ENCODE results near the gene DLG2.

Gene DLG2

GRCh38 chr11:84524422-84525051, 1102.6 kb downstream of the DLG2 start:
- no peak for DNase-seq

GRCh38 chr11:84522331-84522730, 1104.8 kb downstream of the DLG2 start:
- DNase-seq = no peak

- no peak for DNase-seq
These were observed 1108.4 kb downstream of the DLG2 start for GRCh38 chr11:84518631-84519183.

- no peak for DNase-seq
These were observed 1112.7 kb downstream of the DLG2 start for GRCh38 chr11:84514436-84514835.

- no peak for DNase-seq
These were observed 1123.6 kb downstream of the DLG2 start for GRCh38 chr11:84503503-84503902.

- no peak for DNase-seq
These were observed 1125.4 kb downstream of the DLG2 start for GRCh38 chr11:84501750-84502149.

- DNase-seq = no peak
These were observed 1129.1 kb downstream of the DLG2 start for GRCh38 chr11:84497981-84498411.

GRCh38 chr11:84497181-84497580, 1130.0 kb downstream of the DLG2 start:
- no peak for DNase-seq

GRCh38 chr11:84496122-84496521, 1131.0 kb downstream of the DLG2 start:
- no peak for DNase-seq

GRCh38 chr11:84480131-84480530, 1147.0 kb downstream of the DLG2 start:
- DNase-seq = no peak

- no peak for DNase-seq
These were observed 1150.6 kb downstream of the DLG2 start for GRCh38 chr11:84476581-84476980.

GRCh38 chr11:84471501-84471900, 1155.6 kb downstream of the DLG2 start:
- no peak for DNase-seq

- DNase-seq = no peak
These were observed 1158.9 kb downstream of the DLG2 start for GRCh38 chr11:84468235-84468634.

GRCh38 chr11:84465040-84465439, 1162.1 kb downstream of the DLG2 start:
- no peak for DNase-seq

- DNase-seq = no peak
These were observed 1171.5 kb downstream of the DLG2 start for GRCh38 chr11:84455691-84456090.

- DNase-seq = no peak
These were observed 1174.9 kb downstream of the DLG2 start for GRCh38 chr11:84452211-84452610.

GRCh38 chr11:84438565-84438964, 1188.6 kb downstream of the DLG2 start:
- no peak for DNase-seq

GRCh38 chr11:84437071-84437980, 1189.8 kb downstream of the DLG2 start:
- no peak for DNase-seq

- DNase-seq = no peak
These were observed 1196.5 kb downstream of the DLG2 start for GRCh38 chr11:84430661-84431060.

- DNase-seq = no peak
These were observed 1201.5 kb downstream of the DLG2 start for GRCh38 chr11:84425673-84426072.

GRCh38 chr11:84420271-84420670, 1206.9 kb downstream of the DLG2 start:
- no peak for DNase-seq

GRCh38 chr11:84419616-84420015, 1207.5 kb downstream of the DLG2 start:
- no peak for DNase-seq

- no peak for DNase-seq
These were observed 1212.2 kb downstream of the DLG2 start for GRCh38 chr11:84414920-84415319.

GRCh38 chr11:84413549-84413948, 1213.6 kb downstream of the DLG2 start:
- no peak for DNase-seq
